NT2/D1 (cell line): ENCODE data around the gene ENTREP1.

ENCODE experiments used
- SUZ12 ChIP-seq: IDR thresholded peaks from 2 replicates; pipeline ENCODE4 v1.6.1; 2011; ENCODE audit not compliant: insufficient read length, insufficient read depth; ENCODE audit errors: extremely low read depth
- YY1 ChIP-seq: IDR thresholded peaks from 2 replicates; pipeline ENCODE4 v1.6.1; 2011; ENCODE audit not compliant: insufficient read length, insufficient read depth

GRCh38 chr9:69363191-69363590 is 38.2 kb downstream of the ENTREP1 start:
- TF ChIP-seq YY1 (no peak), SUZ12 (no peak)
